Amniotic epithelial cell (primary cell): ENCODE measurements around the gene CDC20.

Experiments
- DNase-seq: peaks from one replicate; pipeline ENCODE4 v3.0.0-alpha.2; 2010; ENCODE audit warnings: low read depth

Gene CDC20

DNA sequence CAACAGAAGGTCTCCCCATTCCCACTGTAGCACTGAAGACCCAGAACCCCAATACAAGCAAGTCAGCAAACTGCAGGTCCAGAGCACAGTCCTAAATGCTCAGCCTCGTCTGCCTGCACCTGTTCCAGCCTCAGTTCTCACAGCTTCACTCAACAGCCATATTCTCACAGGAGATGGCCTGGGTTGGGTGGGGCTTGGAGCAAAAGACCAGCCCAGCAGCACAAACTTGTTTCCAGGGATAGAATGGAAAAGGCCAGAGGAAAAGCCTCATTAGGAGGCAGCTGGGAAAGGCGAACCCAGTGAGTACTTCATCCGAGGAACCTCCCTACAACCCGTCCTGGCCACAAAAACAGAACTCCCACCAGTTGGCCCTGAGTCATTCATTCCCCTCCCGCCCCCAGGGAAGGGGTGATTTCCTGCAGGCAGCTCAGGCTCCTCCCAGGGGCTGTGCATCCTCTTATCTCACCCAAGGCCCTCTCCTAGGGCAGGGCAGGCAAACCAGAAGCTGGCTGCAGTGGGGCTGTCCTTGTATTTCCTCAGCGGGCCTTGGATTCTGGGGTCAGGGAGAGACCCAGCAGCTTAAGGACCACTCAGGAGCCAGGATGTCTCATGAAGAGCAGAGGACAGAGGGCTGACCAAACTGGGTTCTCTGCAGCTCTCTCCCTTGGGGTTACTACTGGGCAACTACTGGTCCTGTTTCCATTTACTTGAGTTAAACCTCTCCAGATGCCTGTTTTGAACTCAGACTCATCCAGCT is 28.6 kb upstream of the CDC20 start:
- DNase-seq: peak; percentile 91

DNA sequence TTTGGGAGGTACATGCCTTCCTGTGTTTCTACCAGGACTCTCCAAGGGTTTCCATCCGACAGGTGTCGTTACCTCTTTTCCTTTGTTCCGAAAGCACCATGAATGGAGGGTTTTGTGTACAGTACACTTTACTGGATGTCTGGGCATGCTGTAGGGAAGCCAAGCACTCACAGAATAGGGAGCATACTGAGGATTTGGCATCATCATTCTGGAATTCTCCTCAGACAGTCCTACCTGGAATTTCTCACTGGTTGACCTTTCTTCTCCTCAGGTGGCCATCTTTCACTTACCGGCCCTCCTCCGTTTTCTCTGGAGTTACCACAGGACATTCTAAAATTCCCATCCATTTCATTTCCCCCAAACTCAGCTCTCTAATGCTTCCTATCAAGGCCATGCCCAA is 27.1 kb upstream of the CDC20 start:
- DNase-seq: no peak

DNA sequence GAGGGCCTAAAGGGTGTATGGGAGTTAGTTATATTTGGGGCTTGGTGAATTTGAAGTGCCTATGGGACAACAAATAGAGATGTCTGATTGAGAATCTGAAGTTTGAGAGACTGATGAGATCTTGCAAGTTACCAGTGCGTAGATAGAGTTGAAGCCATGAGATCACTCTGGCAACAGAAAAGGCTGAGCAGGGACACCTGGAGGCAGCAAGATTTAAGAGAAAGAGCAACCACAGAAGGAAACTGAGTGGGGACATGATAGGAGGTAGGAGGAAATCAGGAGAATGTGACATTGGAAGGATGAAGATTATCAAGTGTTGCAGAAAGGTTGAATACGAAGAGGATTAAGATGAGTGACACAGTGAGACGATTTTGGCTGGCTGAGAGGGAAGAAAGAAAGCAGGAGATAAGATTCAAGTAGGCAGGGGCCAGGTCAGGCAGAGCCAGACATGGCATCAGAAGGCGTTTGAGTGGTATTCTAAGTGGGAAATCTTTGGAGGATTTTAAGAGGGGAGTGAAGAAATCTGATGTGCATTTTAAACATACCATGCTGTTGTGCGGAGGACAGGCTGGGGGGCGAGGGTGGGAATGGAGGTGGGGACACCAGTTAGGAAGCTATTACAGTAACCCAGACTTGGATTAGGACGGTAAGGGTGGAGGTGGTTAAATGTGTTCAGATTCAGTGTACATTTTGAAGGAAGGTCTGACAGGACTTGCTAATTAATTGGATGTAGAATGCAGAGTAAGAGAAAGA is 24.2 kb upstream of the CDC20 start:
- DNase-seq: no peak

DNA sequence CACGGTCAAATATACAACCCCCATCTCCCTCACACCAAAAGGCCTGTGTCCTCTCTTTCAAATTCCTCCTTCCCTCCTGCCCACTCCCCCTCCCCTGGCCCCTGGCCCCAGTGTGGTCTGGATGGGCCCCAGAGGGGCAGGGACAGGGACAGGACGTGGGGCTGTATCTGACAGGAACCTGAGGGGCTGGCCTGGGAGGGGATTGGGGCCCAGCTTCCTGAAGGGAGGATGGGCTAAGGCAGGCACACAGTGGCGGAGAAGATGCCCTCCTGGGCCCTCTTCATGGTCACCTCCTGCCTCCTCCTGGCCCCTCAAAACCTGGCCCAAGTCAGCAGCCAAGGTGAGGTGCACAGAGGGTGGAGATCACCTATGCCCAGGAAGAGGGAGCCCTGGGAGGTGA is 21.2 kb upstream of the CDC20 start, which contains the start of gene MPL:
MPL (plus strand) TSS at position 231 of the 400 bp plus-strand sequence; CDS start at position 262, 31 bp downstream.
- DNase-seq: no peak

DNA sequence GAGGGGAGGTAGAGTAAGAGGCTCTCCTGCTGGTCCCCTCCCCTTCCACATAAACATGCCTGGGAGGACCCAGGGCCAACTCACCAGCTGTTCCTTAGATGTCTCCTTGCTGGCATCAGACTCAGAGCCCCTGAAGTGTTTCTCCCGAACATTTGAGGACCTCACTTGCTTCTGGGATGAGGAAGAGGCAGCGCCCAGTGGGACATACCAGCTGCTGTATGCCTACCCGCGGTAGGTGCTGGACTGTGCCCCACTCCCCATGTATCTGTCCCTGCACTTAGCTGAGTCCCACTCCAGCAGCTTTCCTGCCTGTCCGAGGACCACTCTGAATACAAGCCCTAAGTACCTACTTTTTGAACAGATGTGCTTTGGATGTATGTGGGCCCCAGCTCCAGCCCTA is 20.8 kb upstream of the CDC20 start:
- no peak for DNase-seq

DNA sequence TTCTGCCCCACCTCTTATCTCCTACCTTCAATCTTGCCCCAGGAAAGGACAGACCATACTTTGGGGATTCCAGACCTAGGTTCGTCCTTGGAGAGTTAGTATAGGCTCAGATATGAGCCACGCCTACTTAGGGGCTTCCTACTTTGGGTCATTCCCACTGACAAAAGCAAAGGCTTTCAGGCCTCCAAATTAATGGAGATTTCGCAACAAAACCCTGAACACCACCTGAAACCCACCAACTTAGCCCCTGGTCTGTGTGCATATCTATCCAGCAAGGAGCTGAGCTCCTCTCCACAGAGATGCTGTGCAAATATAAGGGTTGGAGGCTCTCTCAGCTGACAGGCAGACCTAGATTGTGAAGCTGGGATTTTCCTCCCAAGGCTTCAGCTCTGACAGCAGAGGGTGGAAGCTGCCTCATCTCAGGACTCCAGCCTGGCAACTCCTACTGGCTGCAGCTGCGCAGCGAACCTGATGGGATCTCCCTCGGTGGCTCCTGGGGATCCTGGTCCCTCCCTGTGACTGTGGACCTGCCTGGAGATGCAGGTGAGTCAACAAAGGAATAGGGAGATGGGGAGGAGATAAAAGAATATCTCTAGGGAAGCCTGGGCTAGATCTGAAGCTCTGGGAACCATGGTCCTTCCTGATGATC is 19.1 kb upstream of the CDC20 start:
- no peak for DNase-seq

DNA sequence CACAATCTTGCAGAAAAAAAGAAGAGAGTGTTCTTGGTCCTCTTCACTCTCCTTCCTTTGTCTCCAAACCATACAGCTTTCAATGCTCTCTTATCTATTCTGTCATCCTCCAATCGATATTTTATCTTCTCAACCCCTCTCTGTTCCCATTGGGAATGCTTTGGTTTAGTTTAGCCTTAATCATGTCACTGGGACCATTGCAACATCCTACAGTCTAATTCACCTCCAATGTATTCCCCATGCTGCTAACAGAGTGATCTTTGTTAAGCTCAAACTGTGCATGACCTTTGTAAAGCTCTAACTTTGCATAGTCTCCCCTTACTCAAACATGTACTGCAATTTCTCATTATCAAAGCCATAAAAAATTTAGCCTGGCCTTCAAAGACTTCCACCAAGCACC is 18.2 kb upstream of the CDC20 start:
- no peak for DNase-seq

DNA sequence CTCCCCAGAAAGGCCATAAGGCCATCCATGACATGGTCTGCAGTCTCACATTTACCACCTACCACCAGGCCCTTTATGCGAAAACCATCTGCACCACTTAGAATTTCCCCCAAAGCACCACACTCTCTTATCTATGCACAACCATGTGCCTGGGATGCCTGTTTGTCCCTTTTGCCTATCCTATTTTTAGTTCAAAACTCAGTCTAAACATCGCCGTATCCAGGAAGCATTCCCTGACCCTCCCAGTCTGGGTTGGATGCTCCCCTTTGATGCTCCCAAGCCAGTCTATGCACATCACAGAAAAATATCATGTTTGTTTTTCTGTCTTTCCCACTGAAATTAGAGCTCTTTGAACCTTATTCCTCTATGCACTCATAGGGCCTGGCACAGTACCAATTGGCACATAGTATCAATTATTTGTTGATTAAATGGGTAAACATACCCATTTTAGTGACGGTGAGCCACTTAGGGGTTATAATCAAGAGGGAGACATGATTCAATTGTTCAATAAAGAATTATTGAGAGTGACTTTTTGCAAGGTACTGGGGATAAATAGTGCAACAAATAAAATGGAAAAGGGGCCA is 14.4 kb upstream of the CDC20 start:
- DNase-seq: no peak

DNA sequence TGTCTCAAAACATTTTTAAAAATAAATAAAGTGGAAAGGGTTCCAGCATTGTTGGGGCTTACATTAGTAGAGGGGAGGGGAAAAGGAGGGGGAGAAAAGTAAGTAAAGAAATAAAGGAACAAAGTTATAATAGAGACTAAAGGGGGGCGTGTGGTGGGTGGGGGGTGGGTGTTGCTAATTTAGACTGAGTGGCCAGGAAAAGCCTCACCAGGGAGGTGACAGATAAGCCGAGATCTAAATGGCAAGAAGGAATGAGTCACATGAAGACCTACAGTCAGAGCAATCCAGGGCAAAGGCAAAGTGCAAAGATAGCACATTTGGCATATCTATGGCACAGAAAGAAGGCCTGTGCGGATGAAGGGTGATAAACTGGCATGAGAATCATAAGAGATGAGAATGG is 13.7 kb upstream of the CDC20 start:
- no peak for DNase-seq

DNA sequence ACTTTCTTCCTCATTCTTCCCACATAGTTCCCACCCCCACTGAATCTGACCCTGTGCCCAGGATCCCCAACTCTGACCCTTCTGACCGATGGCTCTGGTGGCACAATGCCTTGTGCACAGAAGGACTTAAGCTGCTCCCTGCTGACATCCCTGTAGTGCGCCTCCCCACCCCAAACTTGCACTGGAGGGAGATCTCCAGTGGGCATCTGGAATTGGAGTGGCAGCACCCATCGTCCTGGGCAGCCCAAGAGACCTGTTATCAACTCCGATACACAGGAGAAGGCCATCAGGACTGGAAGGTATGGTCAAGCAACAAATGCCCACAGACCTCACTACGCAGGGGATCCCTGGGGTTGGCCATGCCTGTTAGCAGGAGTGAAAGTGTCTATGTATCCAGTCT is 12.1 kb upstream of the CDC20 start:
- no peak for DNase-seq

DNA sequence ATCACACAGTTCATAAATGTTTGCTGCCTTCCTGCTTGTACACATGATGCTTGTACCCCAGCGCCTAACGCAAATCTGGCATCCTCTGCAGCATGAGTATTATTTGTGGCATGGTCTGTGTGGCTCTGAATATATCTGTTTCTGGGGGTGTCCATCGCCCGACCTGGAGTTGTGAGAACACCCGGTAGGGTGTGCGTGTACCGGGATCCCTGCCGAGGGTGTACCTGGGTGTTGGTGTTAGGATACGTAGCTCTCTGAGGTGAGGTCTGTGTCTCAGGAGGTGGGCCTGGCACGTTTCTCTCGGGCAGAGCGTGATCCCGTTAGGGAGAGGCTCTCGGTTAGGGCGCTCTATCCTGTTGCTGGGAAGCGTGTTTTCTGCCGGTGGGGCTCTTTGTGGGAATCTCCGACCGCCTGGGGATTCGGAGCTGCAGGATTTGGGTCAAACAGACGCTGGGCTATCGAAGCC is 10.4 kb upstream of the CDC20 start:
- no peak for DNase-seq

DNA sequence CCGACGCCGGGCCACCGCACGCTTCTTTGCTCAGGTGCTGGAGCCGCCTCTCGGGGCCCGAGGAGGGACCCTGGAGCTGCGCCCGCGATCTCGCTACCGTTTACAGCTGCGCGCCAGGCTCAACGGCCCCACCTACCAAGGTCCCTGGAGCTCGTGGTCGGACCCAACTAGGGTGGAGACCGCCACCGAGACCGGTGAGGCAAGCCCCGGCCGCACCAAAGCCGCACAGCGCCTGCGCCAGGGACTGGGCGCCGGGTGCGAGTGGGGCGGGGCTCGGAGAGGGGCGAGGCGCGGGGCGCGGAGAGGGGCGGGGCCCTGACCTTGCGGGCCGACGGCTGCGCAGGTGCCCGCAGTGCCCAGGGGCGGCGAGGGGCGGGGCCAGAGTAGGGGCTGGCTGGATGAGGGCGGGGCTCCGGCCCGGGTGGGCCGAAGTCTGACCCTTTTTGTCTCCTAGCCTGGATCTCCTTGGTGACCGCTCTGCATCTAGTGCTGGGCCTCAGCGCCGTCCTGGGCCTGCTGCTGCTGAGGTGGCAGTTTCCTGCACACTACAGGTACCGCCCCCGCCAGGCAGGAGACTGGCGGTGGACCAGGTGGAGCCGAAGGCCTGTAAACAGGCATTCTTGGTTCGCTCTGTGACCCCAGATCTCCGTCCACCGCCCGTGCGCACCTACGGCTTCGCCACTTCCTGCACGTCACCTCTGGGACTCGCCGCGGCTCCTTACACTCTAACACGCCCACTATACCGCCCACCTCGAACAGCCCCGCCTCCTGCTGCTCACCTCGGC is 9.8 kb upstream of the CDC20 start:
- DNase-seq: peak; percentile 39

DNA sequence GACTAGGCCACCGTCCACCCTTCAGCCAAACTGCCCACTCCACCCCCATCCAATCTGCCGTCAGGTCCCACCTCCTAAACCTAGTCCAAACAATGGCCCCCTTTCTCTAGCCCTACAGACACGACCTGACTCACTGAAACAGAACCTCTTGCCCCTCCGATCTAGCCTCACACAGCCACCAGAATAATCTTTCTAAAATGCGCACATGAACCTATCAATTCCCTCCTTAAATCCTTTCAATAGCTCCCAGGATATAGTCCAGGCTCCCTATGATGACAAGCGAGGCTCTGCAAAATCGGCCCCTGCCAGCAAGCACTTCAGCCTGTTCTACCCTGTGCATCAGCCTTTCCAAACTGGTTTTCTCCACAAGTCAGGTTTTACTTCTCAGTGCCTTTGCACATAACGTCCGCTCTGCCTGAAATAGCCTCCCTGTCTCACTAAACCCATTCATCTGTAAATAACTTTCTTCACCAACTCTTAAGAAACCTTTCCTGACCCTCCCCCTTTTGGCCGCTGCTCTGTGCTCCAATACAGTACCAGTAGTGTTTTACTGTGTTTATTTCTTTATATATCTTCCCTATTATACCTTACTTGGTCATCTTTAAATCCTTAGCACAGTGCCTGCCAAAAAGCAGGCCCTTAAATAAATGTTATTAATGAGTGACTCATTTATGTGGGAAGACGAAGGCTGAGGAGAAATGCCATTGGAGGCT is 9.0 kb upstream of the CDC20 start:
- DNase-seq: peak; percentile 68

DNA sequence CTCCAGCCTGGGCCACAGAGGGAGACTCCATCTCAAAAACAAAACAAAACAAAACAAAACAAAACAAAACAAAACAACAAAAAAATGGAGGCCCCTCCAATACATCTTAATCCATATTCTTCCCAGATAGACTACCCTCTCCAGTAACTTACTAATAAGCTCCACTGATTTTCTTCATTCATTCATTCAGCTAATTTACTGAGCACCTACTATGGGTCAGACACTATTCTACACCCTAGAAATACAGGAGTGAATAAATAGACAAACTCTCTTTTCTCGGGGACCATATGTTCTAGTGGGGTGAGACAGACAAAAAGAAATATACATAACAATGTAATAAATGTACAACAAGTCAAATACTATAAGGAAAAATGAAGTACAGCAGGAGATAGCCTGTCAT is 7.8 kb upstream of the CDC20 start:
- DNase-seq: no peak

DNA sequence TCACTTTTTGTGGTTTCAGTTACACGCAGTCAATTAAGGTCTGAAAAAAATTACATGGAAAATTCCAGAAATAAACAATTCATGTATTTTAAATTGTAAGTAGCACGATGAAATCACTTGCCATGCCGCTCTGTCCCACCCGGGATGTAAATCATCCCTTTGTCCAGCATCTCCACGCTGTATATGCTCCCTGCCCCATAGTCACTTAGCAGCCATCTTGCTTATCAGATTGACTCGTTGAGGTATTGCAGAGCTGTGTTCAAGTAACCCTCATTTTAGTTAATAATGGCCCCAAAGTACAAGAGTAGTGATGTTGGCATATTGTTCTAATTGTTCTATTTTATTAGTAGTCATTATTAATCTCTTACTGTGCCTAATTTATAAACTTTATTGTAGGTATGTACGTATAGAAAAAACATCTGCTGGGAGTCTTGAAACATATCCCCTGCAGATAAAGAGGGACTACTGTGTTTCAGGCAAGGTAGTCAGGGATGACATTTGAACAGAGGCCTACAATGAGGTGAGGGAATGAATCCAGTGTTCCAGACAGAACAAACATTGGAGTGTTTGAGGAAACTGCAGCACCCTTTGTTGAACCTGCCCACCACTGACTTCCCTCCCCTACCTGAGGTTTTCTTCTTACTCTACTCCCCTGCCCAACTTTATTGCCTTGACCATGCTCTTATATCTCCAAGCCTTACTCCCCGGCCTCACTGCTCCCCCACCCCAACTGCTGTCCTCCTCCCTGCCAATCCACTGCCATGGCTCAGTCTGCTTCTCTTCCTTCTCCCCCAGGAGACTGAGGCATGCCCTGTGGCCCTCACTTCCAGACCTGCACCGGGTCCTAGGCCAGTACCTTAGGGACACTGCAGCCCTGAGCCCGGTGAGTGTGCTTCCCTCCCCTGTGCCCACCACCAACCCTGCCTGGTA is 7.1 kb upstream of the CDC20 start:
- no peak for DNase-seq

DNA sequence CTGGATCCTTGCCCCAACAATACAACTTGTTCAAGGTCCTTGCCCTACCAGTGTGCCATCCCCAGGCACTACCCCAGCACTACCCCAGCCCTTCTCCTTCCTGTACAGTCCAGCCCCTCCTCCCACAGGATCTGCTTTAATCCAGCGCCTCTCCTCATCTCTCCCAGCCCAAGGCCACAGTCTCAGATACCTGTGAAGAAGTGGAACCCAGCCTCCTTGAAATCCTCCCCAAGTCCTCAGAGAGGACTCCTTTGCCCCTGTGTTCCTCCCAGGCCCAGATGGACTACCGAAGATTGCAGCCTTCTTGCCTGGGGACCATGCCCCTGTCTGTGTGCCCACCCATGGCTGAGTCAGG is 6.5 kb upstream of the CDC20 start:
- DNase-seq: no peak

DNA sequence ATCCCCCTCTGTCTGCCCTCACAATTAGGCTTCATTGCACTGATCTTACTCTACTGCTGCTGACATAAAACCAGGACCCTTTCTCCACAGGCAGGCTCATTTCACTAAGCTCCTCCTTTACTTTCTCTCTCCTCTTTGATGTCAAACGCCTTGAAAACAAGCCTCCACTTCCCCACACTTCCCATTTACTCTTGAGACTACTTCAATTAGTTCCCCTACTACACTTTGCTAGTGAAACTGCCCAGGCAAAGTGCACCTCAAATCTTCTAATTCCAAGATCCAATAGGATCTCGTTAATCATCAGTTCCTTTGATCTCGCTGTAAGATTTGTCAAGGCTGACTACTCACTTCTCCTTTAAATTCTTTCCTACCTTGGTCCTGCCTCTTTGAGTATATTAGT is 5.9 kb upstream of the CDC20 start:
- DNase-seq: no peak

DNA sequence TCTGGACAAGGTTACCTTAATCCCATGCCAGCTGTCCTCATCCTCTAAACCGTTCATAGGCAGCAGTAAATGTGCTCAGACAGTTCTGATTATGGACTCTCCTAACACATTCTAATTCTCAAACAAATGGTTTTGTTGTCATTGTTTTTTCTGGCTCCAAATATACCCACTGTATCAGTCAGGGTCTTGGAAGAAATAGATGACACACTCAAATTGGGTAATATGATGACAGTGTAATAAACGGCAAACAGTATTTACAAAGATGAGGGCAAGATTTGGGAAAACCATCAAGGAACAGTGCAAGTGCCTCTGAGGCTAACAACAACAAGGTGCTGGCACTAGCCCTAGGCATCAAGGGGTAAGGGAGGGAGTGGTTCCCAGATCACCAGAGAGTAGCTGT is 4.3 kb upstream of the CDC20 start:
- DNase-seq: no peak

DNA sequence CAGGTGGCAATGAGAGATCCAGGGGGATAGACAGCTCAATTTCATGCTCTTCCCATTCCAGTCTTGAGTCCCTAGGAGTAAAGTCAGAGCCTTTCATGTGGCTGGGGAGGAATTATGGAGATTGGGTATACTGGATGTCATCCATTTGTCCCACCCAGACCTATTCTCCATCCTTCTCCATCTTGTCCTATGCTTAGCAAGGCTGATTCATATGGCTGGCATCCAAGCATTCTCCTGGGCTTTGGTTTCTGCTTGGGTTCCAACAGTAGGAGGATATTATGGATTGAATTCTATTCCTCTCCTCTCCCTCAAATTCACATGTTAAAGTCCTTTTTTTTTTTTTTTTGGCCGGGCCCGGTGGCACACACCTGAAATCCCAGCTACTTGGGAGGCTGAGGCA is 3.8 kb upstream of the CDC20 start:
- DNase-seq: no peak

DNA sequence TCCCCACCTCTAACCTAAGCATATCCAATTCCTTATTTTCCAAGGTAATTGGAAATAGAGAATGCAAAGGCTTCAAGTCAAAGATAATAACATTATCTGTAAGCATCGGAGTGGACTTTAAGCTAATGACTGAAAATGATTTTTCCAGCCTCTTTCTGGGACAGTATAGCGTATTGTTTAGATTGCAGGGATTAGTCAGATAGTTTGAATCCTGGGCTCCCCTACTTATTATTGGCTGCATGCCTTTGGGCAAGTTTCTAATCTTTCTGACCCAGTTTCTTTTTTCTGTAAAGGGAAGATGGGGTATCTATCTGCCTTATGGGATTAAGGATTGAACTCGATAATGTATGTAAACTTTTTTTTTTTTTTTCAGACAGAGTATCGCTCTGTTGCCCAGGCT is 1.5 kb upstream of the CDC20 start:
- no peak for DNase-seq
